HepG2 (cell line): Measurements from ENCODE around the gene SUN1. TPM values are rescaled to one million over a fixed set of nuclear protein-coding genes. Genes with fewer than 3 reads are reported as not detected.

ENCODE experiments used
- ATAC-seq: fragments of 200-7000 bp; cut with Tn5 transposase; 3 replicates; pipeline ENCODE4 v1.9.1; 2020; ENCODE audit warnings: mild to moderate bottlenecking, moderate library complexity
- BruUV-seq: library from RNA; stranded (reverse); fragments of 400-500 nt; replicated peaks from 2 replicates; lab custom pipeline; 2021; lab: Mats Ljungman, UMichigan
- CTCF ChIA-PET: fragments of 300-600 bp; formaldehyde crosslinking; extraction: SDS; loops from one replicate; lab custom pipeline; 2021; ENCODE audit warnings: low total read pairs, inconsistent platforms, low intra/inter-chr PET ratio; lab: Yijun Ruan, JAX
- POLR2A ChIA-PET: fragments of 350-600 bp; sonication (Branson Sonifier 250); formaldehyde crosslinking; loops from one replicate; lab custom pipeline; 2020; ENCODE audit warnings: antibody characterized with exemption, inconsistent platforms; lab: Yijun Ruan, JAX
- DNase-seq: peaks from one replicate; pipeline ENCODE4 v3.0.0-alpha.2; 2015; ENCODE audit warnings: low spot score
- FAIRE-seq: peaks from 3 replicates; lab custom pipeline; 2011; peaks lifted over from hg19 to GRCh38; lab: Jason Lieb, UNC
- H2AFZ ChIP-seq: one replicate; pipeline ENCODE4 v1.6.1; 2011; ENCODE audit warnings: low read length, inconsistent platforms
- H3K27ac ChIP-seq: fragments of 300-600 bp; 3 replicates; pipeline ENCODE4 v1.8.0; 2011; ENCODE audit warnings: mixed run types, mild to moderate bottlenecking, mixed read lengths, low read length, inconsistent platforms; ENCODE audit not compliant: insufficient read depth; ENCODE audit errors: extremely low read length
- H3K27me3 ChIP-seq, 2 experiments: fragments of 200-600 bp in 1 of 2; 2 replicates in 1 of 2; 3 replicates in 1 of 2; pipeline versions ENCODE4 v1.6.0 to v1.8.0; 2011; ENCODE audit warnings: low read length in 2 of 2, mild to moderate bottlenecking in 2 of 2, moderate library complexity in 2 of 2, inconsistent platforms in 1 of 2; ENCODE audit not compliant: insufficient read depth in 2 of 2, control insufficient read depth in 1 of 2
- H3K36me3 ChIP-seq, 2 experiments: fragments of 200-600 bp in 1 of 2; replicated peaks in 1 of 2; 2 replicates in 1 of 2; 3 replicates in 1 of 2; pipeline versions ENCODE4 v1.5.1 to v1.8.0; 2011; ENCODE audit warnings: low read length in 2 of 2, inconsistent platforms in 1 of 2; ENCODE audit not compliant: insufficient read depth in 2 of 2, control insufficient read depth in 1 of 2
- H3K4me1 ChIP-seq: 2 replicates; pipeline ENCODE4 v1.5.1; 2012; ENCODE audit warnings: low read length, inconsistent platforms; ENCODE audit not compliant: insufficient read depth
- H3K4me2 ChIP-seq: 2 replicates; pipeline ENCODE4 v1.6.0; 2011; ENCODE audit warnings: low read depth, low read length, inconsistent platforms
- H3K4me3 ChIP-seq, 3 experiments: fragments of 200-600 bp in 1 of 3; sonication (generic), shearing (Covaris generic) in 1 of 3; replicated peaks in 1 of 3; 2 replicates each; pipeline ENCODE4 v1.5.1; 2011 to 2016; ENCODE audit warnings: low read length in 3 of 3, inconsistent platforms in 2 of 3, low read depth in 2 of 3, mild to moderate bottlenecking in 2 of 3, control low read depth in 1 of 3, mixed read lengths in 1 of 3; ENCODE audit not compliant: insufficient read depth in 1 of 3
- H3K79me2 ChIP-seq: one replicate; pipeline ENCODE4 v1.6.1; 2011; ENCODE audit warnings: low read length, inconsistent platforms; ENCODE audit not compliant: insufficient read depth
- H3K9ac ChIP-seq: 2 replicates; pipeline ENCODE4 v1.6.0; 2011; ENCODE audit warnings: mild to moderate bottlenecking, low read depth, low read length, inconsistent platforms; ENCODE audit not compliant: insufficient read depth
- H3K9me3 ChIP-seq: 2 replicates; pipeline ENCODE4 v1.5.1; 2012; ENCODE audit warnings: mild to moderate bottlenecking, low read length
- H4K20me1 ChIP-seq: 2 replicates; pipeline ENCODE4 v1.6.0; 2011; ENCODE audit warnings: inconsistent platforms, mild to moderate bottlenecking, low read length, moderate library complexity; ENCODE audit not compliant: insufficient read depth
- ATF4 ChIP-seq, 2 experiments: fragments of 450-650 bp in 1 of 2; sonication (generic) in 1 of 2; formaldehyde crosslinking; IDR thresholded peaks; 2 replicates each; pipeline versions ENCODE4 v1.5.0 to v1.8.0; 2020 to 2022; ENCODE audit warnings: mild to moderate bottlenecking in 1 of 2, missing genetic modification reagents in 1 of 2
- HNF4A ChIP-seq: sonication (generic); formaldehyde crosslinking; IDR thresholded peaks from 2 replicates; pipeline ENCODE4 v1.4.0; 2020; ENCODE audit warnings: missing genetic modification reagents
- HNRNPK ChIP-seq: fragments of 200-400 bp; formaldehyde crosslinking; IDR thresholded peaks from 2 replicates; pipeline ENCODE4 v1.6.1; 2018; ENCODE audit warnings: low read length, low read depth, moderate library complexity, mild to moderate bottlenecking; ENCODE audit not compliant: poor library complexity, severe bottlenecking
- NFYC ChIP-seq: IDR thresholded peaks from 2 replicates; pipeline ENCODE4 v1.6.1; 2016; ENCODE audit warnings: missing genetic modification reagents, missing compliant biosample characterization
- RXRB ChIP-seq: IDR thresholded peaks from 2 replicates; pipeline ENCODE4 v1.6.1; 2016; ENCODE audit warnings: borderline replicate concordance, missing genetic modification reagents, missing compliant biosample characterization
- TARDBP ChIP-seq: sonication (generic); formaldehyde crosslinking; IDR thresholded peaks from 2 replicates; pipeline ENCODE4 v1.8.0; 2022; ENCODE audit warnings: mild to moderate bottlenecking, missing genetic modification reagents
- ZNF772 ChIP-seq: sonication (generic); formaldehyde crosslinking; IDR thresholded peaks from 2 replicates; pipeline ENCODE4 v1.5.0; 2020; ENCODE audit warnings: mild to moderate bottlenecking, missing genetic modification reagents
- WGBS: methylation state at CpG from one replicate; pipeline ENCODE4 v1.1.6; 2017; ENCODE audit warnings: low lambda C conversion rate; 5-methylcytosine and 5-hydroxymethylcytosine counted together
- in situ Hi-C: cut with HindIII; loops from 2 replicates; pipeline ENCODE4 v1.10.0; 2017; ENCODE audit warnings: low pct_unique_long_range_greater_than_20kb; ENCODE audit not compliant: extremely low pct_ligation_motif_present
- intact Hi-C: fragments of 100-400 bp; cut with micrococcal nuclease; formaldehyde crosslinking; loops from one replicate; pipeline ENCODE4 v1.10.0; 2022; ENCODE audit not compliant: unreplicated experiment
- polyA plus RNA-seq, 8 experiments: library from polyadenylated mRNA; depleted of rRNA in 3 of 8; stranded (reverse) in 7 of 8; unstranded in 1 of 8; fragments of >200 nt; fragmentation: Illumina TruSeq in 4 of 8; extraction: Trizol in 4 of 8; gene quantifications; 2 replicates each; pipeline versions ENCODE4 v1.2.1 to v1.2.3, GENCODE V29; 2011 to 2016; ENCODE audit warnings: low read depth in 4 of 8, missing spikeins in 1 of 8, mixed read lengths in 1 of 8; ENCODE audit not compliant: insufficient read depth in 1 of 8
- total RNA-seq, 5 experiments: library from RNA; depleted of rRNA; stranded (reverse); fragments of >200 nt; fragmentation: Illumina TruSeq; extraction: Trizol; gene quantifications; 2 replicates each; pipeline ENCODE4 v1.2.3, GENCODE V29; 2016; ENCODE audit warnings: low read depth in 1 of 5
- TF ChIP-seq, protein P1 (sequence below): fragments of 450-650 bp; IDR thresholded peaks from 2 replicates; pipeline ENCODE4 v1.6.1; 2017; ENCODE audit warnings: mild to moderate bottlenecking
- TF ChIP-seq, protein P2 (sequence below): sonication (generic); formaldehyde crosslinking; IDR thresholded peaks from 2 replicates; pipeline ENCODE4 v1.8.1; 2023; ENCODE audit warnings: missing genetic modification reagents, mild to moderate bottlenecking, borderline replicate concordance
- TF ChIP-seq, protein P3 (sequence below): sonication (generic); formaldehyde crosslinking; IDR thresholded peaks from 2 replicates; pipeline ENCODE4 v1.4.0; 2020; ENCODE audit warnings: low read depth, missing genetic modification reagents

Gene SUN1
- total and polyA plus RNA-seq, 2 of the 13 experiments (the other 11 are each of a cell fraction or from before 2014, with no cell fraction given) = 47.0 to 126 TPM

GRCh38 chr7:901041-901387 lies 68.7 kb downstream of the SUN1 start (continued):
- TF ChIP-seq ATF4 (CRISPR knock-in tag; IDR thresholded peaks at IDR 0.05) (no peak), ZNF772 (no peak), HNRNPK (no peak), TARDBP (CRISPR knock-in tag) (0 out of 2 replicates have a peak, but pooled peaks have one; percentile 27)
- TF ChIP-seq, protein P1, sequence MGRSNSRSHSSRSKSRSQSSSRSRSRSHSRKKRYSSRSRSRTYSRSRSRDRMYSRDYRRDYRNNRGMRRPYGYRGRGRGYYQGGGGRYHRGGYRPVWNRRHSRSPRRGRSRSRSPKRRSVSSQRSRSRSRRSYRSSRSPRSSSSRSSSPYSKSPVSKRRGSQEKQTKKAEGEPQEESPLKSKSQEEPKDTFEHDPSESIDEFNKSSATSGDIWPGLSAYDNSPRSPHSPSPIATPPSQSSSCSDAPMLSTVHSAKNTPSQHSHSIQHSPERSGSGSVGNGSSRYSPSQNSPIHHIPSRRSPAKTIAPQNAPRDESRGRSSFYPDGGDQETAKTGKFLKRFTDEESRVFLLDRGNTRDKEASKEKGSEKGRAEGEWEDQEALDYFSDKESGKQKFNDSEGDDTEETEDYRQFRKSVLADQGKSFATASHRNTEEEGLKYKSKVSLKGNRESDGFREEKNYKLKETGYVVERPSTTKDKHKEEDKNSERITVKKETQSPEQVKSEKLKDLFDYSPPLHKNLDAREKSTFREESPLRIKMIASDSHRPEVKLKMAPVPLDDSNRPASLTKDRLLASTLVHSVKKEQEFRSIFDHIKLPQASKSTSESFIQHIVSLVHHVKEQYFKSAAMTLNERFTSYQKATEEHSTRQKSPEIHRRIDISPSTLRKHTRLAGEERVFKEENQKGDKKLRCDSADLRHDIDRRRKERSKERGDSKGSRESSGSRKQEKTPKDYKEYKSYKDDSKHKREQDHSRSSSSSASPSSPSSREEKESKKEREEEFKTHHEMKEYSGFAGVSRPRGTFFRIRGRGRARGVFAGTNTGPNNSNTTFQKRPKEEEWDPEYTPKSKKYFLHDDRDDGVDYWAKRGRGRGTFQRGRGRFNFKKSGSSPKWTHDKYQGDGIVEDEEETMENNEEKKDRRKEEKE = no peak
- TF ChIP-seq, protein P2, sequence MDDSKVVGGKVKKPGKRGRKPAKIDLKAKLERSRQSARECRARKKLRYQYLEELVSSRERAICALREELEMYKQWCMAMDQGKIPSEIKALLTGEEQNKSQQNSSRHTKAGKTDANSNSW (CRISPR knock-in tag) = no peak
- TF ChIP-seq, all 625 proteins: peak for 4

- ATAC-seq (peak; percentile 80), FAIRE-seq (peak; percentile 66), DNase-seq (peak; percentile 85)
- intact Hi-C loops = loop anchor here (10.0 kb wide), 1 partner anchor 53 kb away; the partner anchor contains the start of gene ADAP1
- Histone ChIP-seq H3K4me2 (peak overlapping the region; percentile 63), H3K79me2 (no peaks in the 10 kb centered on the region), H3K9ac (0 out of 2 replicates have a peak overlapping the region, but pooled peaks have one; percentile 8), H3K27ac (peak overlapping the region; percentile 70), H3K36me3 (peaks cover 4 to 7% of the 10 kb centered on the region in 2 experiments; a peak in 3 of 5 replicates), H4K20me1 (no peaks in the 10 kb centered on the region), H3K4me1 (peaks cover 16% of the 10 kb centered on the region), H3K9me3 (no peaks in the 10 kb centered on the region), H3K27me3 (no peaks in the 10 kb centered on the region), H3K4me3 (peak overlapping the region in 1 of 3 experiments; percentile 43; a peak in 1 of 6 replicates), H2AFZ (no peak overlapping the region)
- ChIA-PET CTCF (no interaction called here), POLR2A (interaction anchor here (0.9 to 2.6 kb wide), 17 partner anchors 9 to 91 kb away, joined by 3 to 28 read pairs (median 5); partner anchors contain the start of gene COX19)
- WGBS = 21% methylated on average over 11 of the region's 24 CpGs
- in situ Hi-C loops = no loop called here
- BruUV-seq = no TSS peak
- TF ChIP-seq RXRB (CRISPR knock-in tag) (peak; percentile 88), NFYC (CRISPR knock-in tag) (peak; percentile 60), HNF4A (CRISPR knock-in tag) (peak; percentile 75)
- TF ChIP-seq, protein P3, sequence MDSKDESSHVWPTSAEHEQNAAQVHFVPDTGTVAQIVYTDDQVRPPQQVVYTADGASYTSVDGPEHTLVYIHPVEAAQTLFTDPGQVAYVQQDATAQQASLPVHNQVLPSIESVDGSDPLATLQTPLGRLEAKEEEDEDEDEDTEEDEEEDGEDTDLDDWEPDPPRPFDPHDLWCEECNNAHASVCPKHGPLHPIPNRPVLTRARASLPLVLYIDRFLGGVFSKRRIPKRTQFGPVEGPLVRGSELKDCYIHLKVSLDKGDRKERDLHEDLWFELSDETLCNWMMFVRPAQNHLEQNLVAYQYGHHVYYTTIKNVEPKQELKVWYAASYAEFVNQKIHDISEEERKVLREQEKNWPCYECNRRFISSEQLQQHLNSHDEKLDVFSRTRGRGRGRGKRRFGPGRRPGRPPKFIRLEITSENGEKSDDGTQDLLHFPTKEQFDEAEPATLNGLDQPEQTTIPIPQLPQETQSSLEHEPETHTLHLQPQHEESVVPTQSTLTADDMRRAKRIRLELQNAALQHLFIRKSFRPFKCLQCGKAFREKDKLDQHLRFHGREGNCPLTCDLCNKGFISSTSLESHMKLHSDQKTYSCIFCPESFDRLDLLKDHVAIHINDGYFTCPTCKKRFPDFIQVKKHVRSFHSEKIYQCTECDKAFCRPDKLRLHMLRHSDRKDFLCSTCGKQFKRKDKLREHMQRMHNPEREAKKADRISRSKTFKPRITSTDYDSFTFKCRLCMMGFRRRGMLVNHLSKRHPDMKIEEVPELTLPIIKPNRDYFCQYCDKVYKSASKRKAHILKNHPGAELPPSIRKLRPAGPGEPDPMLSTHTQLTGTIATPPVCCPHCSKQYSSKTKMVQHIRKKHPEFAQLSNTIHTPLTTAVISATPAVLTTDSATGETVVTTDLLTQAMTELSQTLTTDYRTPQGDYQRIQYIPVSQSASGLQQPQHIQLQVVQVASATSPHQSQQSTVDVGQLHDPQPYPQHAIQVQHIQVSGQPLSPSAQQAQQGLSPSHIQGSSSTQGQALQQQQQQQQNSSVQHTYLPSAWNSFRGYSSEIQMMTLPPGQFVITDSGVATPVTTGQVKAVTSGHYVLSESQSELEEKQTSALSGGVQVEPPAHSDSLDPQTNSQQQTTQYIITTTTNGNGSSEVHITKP (CRISPR knock-in tag) = peak; percentile 81; the same call in 1 of the 2 replicates
- TF ChIP-seq, protein P2 (CRISPR knock-in tag) = no peak
Observed at GRCh38 chr7:901388-902154, 69.3 kb downstream of the SUN1 start.
